Spinal cord (tissue), 10 donors: Measurements from ENCODE around the gene BPIFB6. TPM values are rescaled to one million over a fixed set of nuclear protein-coding genes. Genes with fewer than 3 reads are reported as not detected.

Experiments used
- DNase-seq, 6 donors: peaks; one replicate each; pipeline versions ENCODE4 v3.0.0 to v3.0.0-alpha.2; 2013 to 2015; ENCODE audit warnings: low spot score in 6 of 6, low read depth in 4 of 6
- H3K27ac ChIP-seq: one replicate; pipeline ENCODE4 v1.5.1; 2013; ENCODE audit warnings: low read depth, low read length, control low read depth
- H3K27me3 ChIP-seq: one replicate; pipeline ENCODE4 v1.6.1; 2013; ENCODE audit warnings: low read length; ENCODE audit not compliant: control insufficient read depth, insufficient read depth
- H3K36me3 ChIP-seq: one replicate; pipeline ENCODE4 v1.6.1; 2013; ENCODE audit warnings: low read length; ENCODE audit not compliant: control insufficient read depth, insufficient read depth
- H3K4me1 ChIP-seq: one replicate; pipeline ENCODE4 v1.6.1; 2013; ENCODE audit warnings: low read length; ENCODE audit not compliant: control insufficient read depth, insufficient read depth
- H3K4me3 ChIP-seq: one replicate; pipeline ENCODE4 v1.5.1; 2013; ENCODE audit warnings: low read depth, low read length, control low read depth
- H3K9me3 ChIP-seq: one replicate; pipeline ENCODE4 v1.6.1; 2013; ENCODE audit warnings: low read length; ENCODE audit not compliant: control insufficient read depth, insufficient read depth
- WGBS: methylation state at CpG from one replicate; pipeline ENCODE4 v1.1.5; 2013; ENCODE audit warnings: missing lambda C conversion rate; ENCODE audit not compliant: insufficient coverage; 5-methylcytosine and 5-hydroxymethylcytosine counted together
- polyA plus RNA-seq, 2 donors: library from polyadenylated mRNA; unstranded; fragments of 120-200 nt; gene quantifications; one replicate each; pipeline ENCODE4 v1.2.1, GENCODE V29; 2013; ENCODE audit not compliant: insufficient read length in 2 of 2
- total RNA-seq, 2 donors: library from RNA; depleted of rRNA in 1 of 2; stranded (reverse); fragments of 120-200 nt in 1 of 2; fragments of >200 nt in 1 of 2; gene quantifications; one replicate each; pipeline versions ENCODE4 v1.2.3 to v1.2.4, GENCODE V29; 2013 to 2014
- donor health status: healthy.

BPIFB6 gene
- total and polyA plus RNA-seq, 4 donors: not detected

GRCh38 chr20:32988008-32988407 is 43.4 kb upstream of the BPIFB6 start:
- no peak for DNase-seq
- Histone ChIP-seq H3K4me3 (no peak overlapping the region), H3K27me3 (no peaks in the 10 kb centered on the region), H3K4me1 (peaks cover 46% of the 10 kb centered on the region), H3K27ac (no peak overlapping the region), H3K9me3 (no peaks in the 10 kb centered on the region), H3K36me3 (no peaks in the 10 kb centered on the region)
- 85% methylated on average over 11 of the region's 16 CpGs for WGBS

GRCh38 chr20:32989507-32990283 is 41.8 kb upstream of the BPIFB6 start:
- 84% methylated on average over 11 of the region's 14 CpGs for WGBS
- H3K4me3 ChIP-seq: no peak overlapping the region
- no peaks in the 10 kb centered on the region for H3K27me3 ChIP-seq
- H3K36me3 ChIP-seq: no peaks in the 10 kb centered on the region
- no peak for DNase-seq
- no peak overlapping the region for H3K27ac ChIP-seq
- H3K9me3 ChIP-seq: no peaks in the 10 kb centered on the region
- peaks cover 32% of the 10 kb centered on the region for H3K4me1 ChIP-seq

GRCh38 chr20:32990426-32990825 is 41.0 kb upstream of the BPIFB6 start:
- H3K4me1 ChIP-seq: peaks cover 26% of the 10 kb centered on the region
- H3K9me3 ChIP-seq: peaks cover 1% of the 10 kb centered on the region
- H3K36me3 ChIP-seq: no peaks in the 10 kb centered on the region
- H3K4me3 ChIP-seq: no peak overlapping the region
- DNase-seq: no peak
- H3K27me3 ChIP-seq: no peaks in the 10 kb centered on the region
- 73% methylated on average over 3 of the region's 3 CpGs for WGBS
- H3K27ac ChIP-seq: no peak overlapping the region

- Histone ChIP-seq H3K4me1 (peaks cover 17% of the 10 kb centered on the region), H3K27me3 (no peaks in the 10 kb centered on the region), H3K36me3 (no peaks in the 10 kb centered on the region), H3K9me3 (peaks cover 7% of the 10 kb centered on the region), H3K4me3 (no peak overlapping the region), H3K27ac (no peak overlapping the region)
- 100% methylated on average over 1 of the region's 3 CpGs for WGBS
- DNase-seq: no peak
Measured at GRCh38 chr20:32991383-32991782, 40.1 kb upstream of the BPIFB6 start.

GRCh38 chr20:32991792-32992641 is 39.4 kb upstream of the BPIFB6 start:
- DNase-seq: no peak
- Histone ChIP-seq H3K36me3 (no peaks in the 10 kb centered on the region), H3K27me3 (no peaks in the 10 kb centered on the region), H3K9me3 (peaks cover 7% of the 10 kb centered on the region), H3K27ac (no peak overlapping the region), H3K4me1 (peaks cover 10% of the 10 kb centered on the region), H3K4me3 (no peak overlapping the region)
- 61% methylated on average over 6 of the region's 8 CpGs for WGBS

- no peak overlapping the region for H3K27ac ChIP-seq
Measured at GRCh38 chr20:32993496-32994050, 37.9 kb upstream of the BPIFB6 start.

GRCh38 chr20:32995802-32996201 is 35.6 kb upstream of the BPIFB6 start:
- Histone ChIP-seq H3K36me3 (no peaks in the 10 kb centered on the region), H3K9me3 (peaks cover 7% of the 10 kb centered on the region), H3K27me3 (no peaks in the 10 kb centered on the region), H3K4me3 (no peak overlapping the region), H3K4me1 (peaks cover 3% of the 10 kb centered on the region), H3K27ac (no peak overlapping the region)
- no peak for DNase-seq

More at GRCh38 chr20:32993496-32994050, 37.9 kb upstream of the BPIFB6 start:
- Histone ChIP-seq H3K4me1 (peaks cover 3% of the 10 kb centered on the region), H3K36me3 (no peaks in the 10 kb centered on the region), H3K4me3 (no peak overlapping the region), H3K9me3 (peaks cover 7% of the 10 kb centered on the region), H3K27me3 (no peaks in the 10 kb centered on the region)
- no peak for DNase-seq
- WGBS: 83% methylated on average over 7 of the region's 8 CpGs

- Histone ChIP-seq H3K4me1 (no peaks in the 10 kb centered on the region), H3K4me3 (no peak overlapping the region), H3K27ac (no peak overlapping the region), H3K9me3 (peaks cover 7% of the 10 kb centered on the region), H3K27me3 (no peaks in the 10 kb centered on the region), H3K36me3 (no peaks in the 10 kb centered on the region)
- 81% methylated on average over 1 of the region's 2 CpGs for WGBS
- DNase-seq: no peak
Measured at GRCh38 chr20:32997431-32997830, 34.0 kb upstream of the BPIFB6 start.

GRCh38 chr20:32999603-33000250 is 31.7 kb upstream of the BPIFB6 start:
- Histone ChIP-seq H3K9me3 (peaks cover 7% of the 10 kb centered on the region), H3K4me3 (no peak overlapping the region), H3K27me3 (no peaks in the 10 kb centered on the region), H3K4me1 (no peaks in the 10 kb centered on the region), H3K27ac (no peak overlapping the region), H3K36me3 (no peaks in the 10 kb centered on the region)
- DNase-seq: no peak
- 91% methylated on average over 3 of the region's 9 CpGs for WGBS
